ENCODE measurements around the gene SERHL2. TPM values are rescaled to one million over a fixed set of nuclear protein-coding genes. Genes with fewer than 3 reads are reported as not detected.
"Not testable (repeated sequence)": the region's sequence is repeated elsewhere in the genome, so short reads cannot be mapped to it uniquely, and the experiment has no call there.

SERHL2 gene
- total RNA-seq, 6 experiments from 2014 or later, result 4.2 to 6.2 (median 4.8) TPM

DNA sequence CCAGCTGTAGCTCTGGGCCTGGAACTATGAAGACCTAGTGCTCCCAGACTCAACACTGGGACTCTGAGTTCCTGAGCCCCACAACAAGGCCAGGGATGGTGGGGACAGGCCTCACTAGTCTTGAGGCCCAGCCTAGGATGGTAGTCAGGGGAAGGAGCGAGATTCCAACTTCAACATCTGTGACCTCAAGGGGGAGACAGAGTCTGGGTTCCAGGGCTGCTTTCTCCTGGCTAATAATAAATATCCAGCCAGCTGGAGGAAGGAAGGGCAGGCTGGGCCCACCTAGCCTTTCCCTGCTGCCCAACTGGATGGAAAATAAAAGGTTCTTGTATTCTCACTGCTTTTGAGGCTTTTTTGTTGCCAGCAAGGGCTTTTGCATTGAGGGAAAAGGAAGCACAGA, 20.3 kb downstream of the SERHL2 start:
- not testable (repeated sequence) for H3K27me3 Mint-ChIP-seq (ENCODE audit: insufficient read depth); H3K4me1 Mint-ChIP-seq (ENCODE audit: low read depth); H3K27ac Mint-ChIP-seq; H3K9me3 Mint-ChIP-seq; DNase-seq; H3K36me3 Mint-ChIP-seq (ENCODE audit: low read depth); H3K4me3 Mint-ChIP-seq

DNA sequence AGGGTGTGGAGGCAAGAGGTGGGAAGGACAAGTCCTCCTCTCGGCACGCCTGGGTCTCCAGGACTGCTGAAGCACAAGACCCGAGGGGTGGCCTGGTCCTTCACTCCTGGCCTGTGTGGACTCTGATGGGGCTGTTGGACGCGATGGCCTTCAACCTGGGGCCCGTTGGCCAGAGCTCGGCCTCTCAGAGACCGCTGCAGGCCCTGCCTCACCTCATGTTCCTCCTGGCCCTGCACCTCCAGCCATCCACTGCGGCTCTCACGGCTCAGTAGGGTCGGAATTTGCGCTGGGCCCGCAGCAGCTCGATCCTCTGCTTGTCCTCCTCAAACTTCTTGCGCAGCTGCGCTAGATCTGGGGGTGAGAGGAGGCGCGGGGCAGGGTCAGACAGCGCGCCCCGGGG, 20.7 kb downstream of the SERHL2 start:
- not testable (repeated sequence) for H3K36me3 Mint-ChIP-seq (ENCODE audit: low read depth); H3K4me3 Mint-ChIP-seq; H3K27me3 Mint-ChIP-seq (ENCODE audit: insufficient read depth); H3K27ac Mint-ChIP-seq; H3K9me3 Mint-ChIP-seq; DNase-seq; H3K4me1 Mint-ChIP-seq (ENCODE audit: low read depth)

DNA sequence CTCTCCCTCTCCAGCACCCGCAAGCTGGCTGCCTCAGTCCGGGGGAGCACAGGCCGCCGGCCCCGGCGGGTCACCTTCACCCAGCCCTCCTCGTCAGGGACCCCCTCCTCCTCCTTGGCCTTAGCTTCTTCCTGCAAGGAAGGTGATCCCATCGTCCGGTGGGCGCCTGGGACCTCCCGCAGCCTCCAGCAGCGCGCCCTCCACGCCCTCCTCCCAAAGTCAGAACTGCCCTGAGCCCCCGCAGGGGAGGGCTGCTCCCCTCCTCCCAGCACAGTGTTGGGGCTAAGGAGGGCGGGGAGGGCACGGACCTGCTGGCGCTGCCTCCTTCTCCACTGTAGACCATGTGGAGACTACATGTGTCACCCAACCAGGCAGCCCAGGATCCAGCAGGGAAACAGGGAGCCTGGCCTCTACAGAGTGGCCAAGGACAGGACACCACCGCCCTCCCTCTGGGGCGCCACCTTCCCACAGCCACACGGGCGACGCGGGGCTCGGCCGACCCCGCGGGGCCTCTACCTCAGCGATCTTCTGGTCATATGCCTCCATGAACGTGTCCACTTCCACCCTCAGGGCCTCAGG, 22.3 kb downstream of the SERHL2 start:
- not testable (repeated sequence) for H3K27ac Mint-ChIP-seq; H3K4me1 Mint-ChIP-seq (ENCODE audit: low read depth); H3K36me3 Mint-ChIP-seq (ENCODE audit: low read depth); H3K27me3 Mint-ChIP-seq (ENCODE audit: insufficient read depth); H3K9me3 Mint-ChIP-seq; H3K4me3 Mint-ChIP-seq; DNase-seq

- not testable (repeated sequence) for H3K27ac Mint-ChIP-seq; H3K4me3 Mint-ChIP-seq; H3K36me3 Mint-ChIP-seq (ENCODE audit: low read depth); DNase-seq; H3K9me3 Mint-ChIP-seq; H3K27me3 Mint-ChIP-seq (ENCODE audit: insufficient read depth); H3K4me1 Mint-ChIP-seq (ENCODE audit: low read depth)
These were observed 23.4 kb downstream of the SERHL2 start for GRCh38 chr22:42577141-42577540.

DNA sequence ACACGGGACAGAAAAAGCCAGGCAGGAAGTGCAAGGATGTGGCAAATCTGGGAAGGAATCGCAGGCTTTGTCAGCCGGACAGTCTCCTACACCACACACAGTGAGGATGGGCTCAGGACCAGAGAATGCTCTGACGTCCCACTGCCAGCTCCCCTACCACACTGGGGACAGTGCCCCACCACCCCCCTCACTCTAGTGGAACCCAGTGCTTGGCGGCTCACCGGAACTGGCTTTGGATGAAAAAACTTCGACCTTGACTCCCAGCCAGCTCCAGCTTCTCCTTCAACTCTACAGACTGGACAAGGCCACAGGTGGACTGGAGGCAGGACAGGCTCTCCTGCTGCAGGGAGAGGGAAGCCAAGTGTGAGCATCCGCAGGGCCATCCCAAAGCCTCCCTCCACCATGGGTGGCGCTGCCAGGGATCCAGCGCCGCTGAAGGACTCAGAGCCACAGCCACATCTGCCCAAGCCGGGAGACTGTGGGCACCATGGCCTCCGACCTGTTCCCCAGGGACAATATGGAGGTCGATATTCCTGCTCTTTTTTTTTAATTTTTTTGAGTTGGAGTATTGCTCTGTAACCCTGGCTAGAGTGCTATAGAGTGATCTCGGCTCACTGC, 24.0 kb downstream of the SERHL2 start:
- Mint-ChIP-seq H3K9me3 (no peaks in the 10 kb centered on the region), H3K4me1 (ENCODE audit: low read depth) (peaks cover 13% of the 10 kb centered on the region), H3K36me3 (ENCODE audit: low read depth) (peaks cover 9% of the 10 kb centered on the region; the same call in 1 of the 2 replicates), H3K27me3 (ENCODE audit: insufficient read depth) (no peaks in the 10 kb centered on the region), H3K27ac (no peak overlapping the region), H3K4me3 (no peak overlapping the region)
- no peak for DNase-seq
- TF ChIP-seq, protein P1, sequence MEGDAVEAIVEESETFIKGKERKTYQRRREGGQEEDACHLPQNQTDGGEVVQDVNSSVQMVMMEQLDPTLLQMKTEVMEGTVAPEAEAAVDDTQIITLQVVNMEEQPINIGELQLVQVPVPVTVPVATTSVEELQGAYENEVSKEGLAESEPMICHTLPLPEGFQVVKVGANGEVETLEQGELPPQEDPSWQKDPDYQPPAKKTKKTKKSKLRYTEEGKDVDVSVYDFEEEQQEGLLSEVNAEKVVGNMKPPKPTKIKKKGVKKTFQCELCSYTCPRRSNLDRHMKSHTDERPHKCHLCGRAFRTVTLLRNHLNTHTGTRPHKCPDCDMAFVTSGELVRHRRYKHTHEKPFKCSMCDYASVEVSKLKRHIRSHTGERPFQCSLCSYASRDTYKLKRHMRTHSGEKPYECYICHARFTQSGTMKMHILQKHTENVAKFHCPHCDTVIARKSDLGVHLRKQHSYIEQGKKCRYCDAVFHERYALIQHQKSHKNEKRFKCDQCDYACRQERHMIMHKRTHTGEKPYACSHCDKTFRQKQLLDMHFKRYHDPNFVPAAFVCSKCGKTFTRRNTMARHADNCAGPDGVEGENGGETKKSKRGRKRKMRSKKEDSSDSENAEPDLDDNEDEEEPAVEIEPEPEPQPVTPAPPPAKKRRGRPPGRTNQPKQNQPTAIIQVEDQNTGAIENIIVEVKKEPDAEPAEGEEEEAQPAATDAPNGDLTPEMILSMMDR (IDR thresholded peaks at IDR 0.05), result no peak

DNA sequence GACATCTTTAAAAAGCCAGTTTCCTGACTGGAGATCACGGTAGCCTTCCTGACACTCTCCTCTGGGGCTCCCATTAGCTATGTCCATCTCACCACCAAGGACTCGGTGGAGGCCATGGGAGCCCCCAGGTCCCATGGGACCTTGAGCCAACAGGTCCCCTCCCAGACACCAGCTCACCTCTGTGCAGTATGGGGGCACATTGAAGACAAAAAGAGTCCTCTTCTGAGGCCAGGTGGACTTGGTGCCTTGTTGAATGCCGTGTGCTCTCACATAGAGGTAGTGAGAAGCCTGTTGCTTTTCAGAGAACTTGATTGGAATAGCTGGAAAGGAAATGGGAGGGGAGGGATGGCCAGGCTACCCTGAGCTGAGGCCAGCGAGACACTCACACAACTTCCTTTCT, 26.3 kb downstream of the SERHL2 start:
- not testable (repeated sequence) for H3K27me3 Mint-ChIP-seq (ENCODE audit: insufficient read depth); H3K27ac Mint-ChIP-seq; DNase-seq; H3K9me3 Mint-ChIP-seq; H3K4me3 Mint-ChIP-seq
- Mint-ChIP-seq H3K36me3 (ENCODE audit: low read depth) (peaks cover 19% of the 10 kb centered on the region), H3K4me1 (ENCODE audit: low read depth) (peaks cover 13% of the 10 kb centered on the region)

- Mint-ChIP-seq H3K36me3 (ENCODE audit: low read depth) (peaks cover 25% of the 10 kb centered on the region), H3K4me3 (peak overlapping the region; percentile 98), H3K4me1 (ENCODE audit: low read depth) (peaks cover 13% of the 10 kb centered on the region), H3K27ac (peak overlapping the region; percentile 80)
- not testable (repeated sequence) for H3K9me3 Mint-ChIP-seq; DNase-seq; H3K27me3 Mint-ChIP-seq (ENCODE audit: insufficient read depth)
These were observed 27.5 kb downstream of the SERHL2 start for GRCh38 chr22:42581194-42581761.

DNA sequence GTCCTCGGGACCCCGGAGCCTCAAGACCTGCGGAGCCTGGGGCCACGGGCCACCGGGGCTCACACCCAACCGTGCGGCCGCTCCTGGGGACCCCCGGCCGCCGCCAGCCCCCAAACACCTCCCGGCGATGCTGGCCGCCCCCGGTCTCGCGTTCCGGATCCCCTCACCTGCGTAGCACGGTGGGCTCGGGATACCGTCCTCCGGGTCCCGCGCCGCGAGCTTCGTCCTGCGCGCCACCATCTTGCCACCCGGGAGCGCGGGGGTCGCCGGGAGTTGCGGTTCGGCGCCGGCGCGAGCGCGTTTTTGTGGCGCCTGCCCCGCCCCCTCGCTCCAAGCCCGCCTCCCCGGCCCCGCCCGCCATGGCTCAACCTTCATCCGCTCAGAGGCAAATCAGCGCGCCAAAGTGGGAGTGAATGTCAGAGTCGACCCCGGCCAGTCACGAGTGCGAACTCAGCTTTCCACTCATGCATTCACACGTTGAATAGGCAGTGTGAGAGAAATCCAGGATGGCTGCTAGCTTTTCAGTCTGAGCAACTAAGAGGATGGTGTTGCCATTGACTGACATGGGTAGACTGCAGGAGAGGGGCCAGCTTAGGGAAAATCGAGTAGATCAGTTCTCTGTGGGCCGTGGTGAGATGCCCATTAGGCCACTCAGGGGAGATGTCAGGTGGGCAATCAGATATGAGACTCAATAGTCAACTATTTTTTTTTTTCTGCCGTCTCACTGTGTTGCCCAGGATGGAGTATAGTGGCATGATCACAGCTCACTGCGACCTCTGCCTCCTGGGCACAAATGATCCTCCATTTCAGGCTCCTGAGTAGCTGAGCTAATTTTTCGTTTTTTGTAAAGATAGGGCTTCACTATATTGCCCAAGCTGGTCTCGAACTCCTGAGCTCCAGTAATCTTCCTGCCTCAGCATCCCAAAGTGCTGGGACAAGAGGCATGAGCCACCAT, 28.3 kb downstream of the SERHL2 start:
- Mint-ChIP-seq H3K27ac (peak overlapping the region; percentile 34; the same call in 1 of the 2 replicates), H3K9me3 (no peaks in the 10 kb centered on the region), H3K36me3 (ENCODE audit: low read depth) (peaks cover 32% of the 10 kb centered on the region), H3K4me1 (ENCODE audit: low read depth) (peaks cover 13% of the 10 kb centered on the region), H3K27me3 (ENCODE audit: insufficient read depth) (peaks cover 3% of the 10 kb centered on the region; the same call in 1 of the 2 replicates), H3K4me3 (peak overlapping the region; percentile 98)
- TF ChIP-seq, protein P1 (IDR thresholded peaks at IDR 0.05), result no peak
- DNase-seq, result peak; percentile 41
